ENCODE measurements around the gene ADAMTS12.

Gene ADAMTS12

DNA sequence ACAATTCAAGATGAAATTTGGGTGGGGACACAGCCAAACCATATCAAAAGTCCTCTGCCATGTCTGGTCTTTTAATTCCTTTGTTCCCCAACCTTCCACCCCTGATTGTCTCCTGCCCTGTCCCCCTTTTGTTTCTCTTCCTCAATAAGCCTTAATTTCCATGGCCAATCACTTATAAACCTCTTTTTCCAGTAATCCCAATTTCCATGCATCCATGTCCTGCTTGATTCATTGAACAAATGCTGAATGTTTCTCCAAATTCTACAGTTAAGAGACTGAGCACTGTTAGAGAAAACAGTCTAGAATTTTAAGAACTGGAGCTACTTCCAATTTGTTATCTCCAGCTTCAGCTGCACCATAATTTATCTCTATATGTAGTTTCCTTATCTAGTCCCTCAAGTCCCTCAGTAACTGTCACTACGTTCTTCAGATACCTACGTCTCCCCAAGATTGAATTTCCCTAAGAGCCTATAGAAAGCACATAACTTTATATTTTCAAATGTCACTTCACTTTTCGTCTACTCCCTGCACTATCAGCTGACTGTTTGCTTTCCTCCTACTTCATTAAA lies 416.8 kb downstream of the ADAMTS12 start:
- DNase-seq (ENCODE audit: low read depth), result no peak

DNA sequence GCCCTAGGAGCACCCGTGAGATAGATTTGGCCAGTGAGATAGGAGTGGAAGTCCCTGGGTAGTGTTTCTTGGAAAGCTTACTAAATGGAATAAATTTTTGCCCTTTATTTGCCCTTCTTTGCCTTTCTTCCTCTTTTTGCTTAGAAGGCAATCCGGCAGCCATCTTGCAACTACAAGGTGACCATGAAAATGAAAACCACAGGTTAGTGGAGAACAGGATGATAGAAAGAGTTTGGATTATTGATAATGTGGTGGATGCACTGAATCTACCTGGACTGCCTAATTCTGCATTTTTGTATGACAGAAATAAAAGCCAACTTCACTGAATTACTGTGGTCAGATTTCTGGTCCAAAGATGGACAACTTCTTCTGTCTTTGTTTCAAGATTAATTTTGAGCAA lies 417.8 kb downstream of the ADAMTS12 start:
- DNase-seq (ENCODE audit: low read depth), result no peak

Measured in HS-5 (cell line).